GM18873 (cell line): ENCODE data around the gene SMAD2.

Experiments used
- ATAC-seq: cut with Tn5 transposase; IDR thresholded peaks from one replicate; pipeline ENCODE4 v1.9.1; 2021; ENCODE audit warnings: mild to moderate bottlenecking, moderate library complexity, moderate number of reproducible peaks; ENCODE audit not compliant: unreplicated experiment, low FRiP score

The SMAD2 gene

GRCh38 chr18:47932603-47933002 lies 2.1 kb upstream of the SMAD2 start:
- no peak for ATAC-seq

- no peak for ATAC-seq
Observed at GRCh38 chr18:47932190-47932589, 1.7 kb upstream of the SMAD2 start.

GRCh38 chr18:47931718-47932103 lies 1.3 kb upstream of the SMAD2 start:
- ATAC-seq, result no peak

DNA sequence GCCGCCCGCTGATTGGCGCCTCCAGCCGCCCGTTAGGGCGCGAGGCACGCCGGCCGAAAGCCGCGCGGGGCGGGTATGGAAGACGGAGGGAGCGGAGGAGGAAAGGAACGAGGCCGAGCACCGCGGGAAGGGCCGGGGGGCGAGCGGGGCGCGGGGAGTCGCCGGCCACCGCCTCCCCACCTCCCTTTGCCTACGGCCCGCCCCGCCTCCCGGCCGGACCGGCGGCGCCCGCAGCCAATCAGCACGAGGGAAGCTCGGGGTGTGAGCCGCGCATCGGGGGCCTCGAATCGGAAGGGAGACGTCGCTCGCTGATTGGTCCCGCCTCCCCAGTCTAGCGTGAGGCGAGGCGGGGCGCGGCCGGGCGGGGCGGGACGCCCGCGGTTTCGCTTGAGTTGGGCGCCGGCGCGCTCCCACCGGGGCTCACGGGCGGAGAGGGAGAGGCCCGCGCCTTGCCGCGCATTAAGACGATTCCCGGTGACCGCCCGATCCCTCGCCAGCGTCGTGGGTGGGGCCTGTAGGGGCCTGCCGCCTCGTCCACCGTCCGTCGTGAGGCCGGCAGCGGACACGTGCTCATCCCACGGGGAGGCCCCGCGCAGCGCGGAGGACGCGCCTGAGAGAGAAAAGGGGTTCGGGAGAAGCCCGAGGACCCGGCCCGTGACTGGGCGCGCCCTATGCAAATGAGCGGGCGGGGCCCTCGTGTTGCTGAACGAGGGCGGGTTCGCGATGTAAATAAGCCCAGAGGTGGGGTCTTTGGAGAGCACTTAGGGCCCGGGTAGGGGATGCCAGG lies 665 bp upstream of the SMAD2 start:
- ATAC-seq, result peak; percentile 81

DNA sequence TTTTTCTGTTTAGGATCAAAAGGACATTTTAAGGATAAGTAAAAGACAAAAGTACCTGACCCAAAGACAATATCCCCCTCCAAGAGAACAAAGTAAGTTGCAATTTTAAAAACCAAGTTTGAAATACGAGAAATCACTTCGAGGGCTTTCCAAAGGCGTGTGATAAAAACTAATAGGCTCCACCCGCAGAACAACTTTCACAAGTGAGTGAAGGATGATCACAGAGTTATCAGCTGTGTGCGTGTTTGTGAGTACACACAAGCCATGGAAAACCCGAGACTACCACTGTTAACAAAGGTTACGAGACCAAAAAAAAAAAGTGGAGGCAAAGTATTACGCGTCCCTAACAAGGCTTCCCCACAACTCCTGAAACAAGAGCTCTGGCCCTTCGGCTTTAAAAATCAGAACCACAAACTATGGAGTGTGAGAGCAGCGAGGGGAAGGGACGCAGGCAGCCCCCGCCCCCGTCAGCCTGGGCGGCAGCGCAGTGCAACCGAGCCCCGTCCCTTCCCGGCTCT lies 719 bp downstream of the SMAD2 start:
- ATAC-seq, result no peak

DNA sequence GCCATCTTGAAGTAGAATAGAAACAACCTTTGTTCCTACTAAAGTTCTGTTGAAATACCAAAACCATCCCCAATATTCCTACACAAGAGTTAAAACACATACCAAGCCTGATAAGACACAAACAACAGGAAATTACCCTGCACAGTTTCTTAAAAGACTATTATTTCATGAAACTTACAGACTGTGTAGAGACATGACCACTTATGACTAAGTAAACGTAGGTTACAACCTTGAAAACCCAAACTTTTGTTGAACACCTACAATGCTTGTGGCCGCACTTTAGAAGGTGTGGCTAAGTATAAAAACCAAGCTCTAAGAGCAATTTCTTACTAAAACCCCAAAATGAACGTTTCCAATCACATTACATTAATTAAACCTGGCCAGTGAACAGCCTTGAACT lies 2.0 kb downstream of the SMAD2 start:
- no peak for ATAC-seq

- no peak for ATAC-seq
Observed at GRCh38 chr18:47926101-47926850, 4.2 kb downstream of the SMAD2 start.

- ATAC-seq, result no peak
Observed at GRCh38 chr18:47919916-47920315, 10.5 kb downstream of the SMAD2 start.

DNA sequence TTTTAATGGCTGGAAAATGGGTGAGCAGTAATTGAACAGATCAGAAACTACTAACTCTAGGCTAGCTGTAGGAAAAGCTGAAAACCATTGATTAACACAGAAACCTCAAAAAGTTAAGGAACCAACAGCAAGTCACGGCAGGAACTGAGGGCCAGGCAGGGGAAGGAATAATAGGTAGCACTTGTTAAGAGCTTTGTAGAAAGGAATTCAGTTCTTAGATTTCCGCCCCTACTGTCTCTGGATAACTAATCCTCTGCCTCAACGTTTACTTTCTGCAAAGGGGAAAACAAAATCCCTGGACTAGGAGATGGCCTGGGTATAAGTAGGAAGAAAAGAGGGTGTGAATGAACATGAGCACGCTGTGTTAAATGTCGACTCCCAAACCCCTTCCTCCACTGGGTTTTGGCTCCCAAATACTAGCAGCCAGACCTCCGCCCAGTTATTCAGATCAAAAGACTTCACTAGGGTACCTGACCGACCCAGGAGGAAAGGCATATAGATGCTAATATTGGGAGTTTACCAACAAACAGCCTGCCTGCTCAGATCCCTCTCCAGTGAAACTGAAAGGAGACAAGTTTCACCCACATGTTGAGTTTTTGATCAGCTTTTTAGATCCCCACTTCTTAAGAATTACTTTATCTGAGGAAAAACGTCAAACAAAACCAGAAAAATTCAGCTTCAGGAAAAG lies 12.4 kb downstream of the SMAD2 start:
- no peak for ATAC-seq

DNA sequence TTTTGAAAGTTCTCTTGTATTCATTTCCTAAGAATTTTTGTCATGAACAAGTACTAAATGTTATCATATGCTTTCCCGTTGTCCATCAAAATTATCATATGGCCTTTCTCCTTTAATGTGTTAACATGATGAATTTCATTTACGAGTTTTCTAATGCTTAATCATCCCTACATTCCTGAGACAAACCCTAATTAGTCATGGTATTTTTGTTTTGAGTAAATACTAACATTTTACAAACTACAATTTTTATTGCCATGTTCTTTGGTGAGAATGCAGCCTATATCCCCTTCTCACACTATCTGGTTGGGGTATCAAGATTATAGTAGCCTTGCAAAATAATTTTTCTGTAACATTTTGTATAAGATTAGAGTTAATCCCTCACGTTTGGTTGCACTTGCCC lies 14.5 kb downstream of the SMAD2 start:
- ATAC-seq, result no peak

DNA sequence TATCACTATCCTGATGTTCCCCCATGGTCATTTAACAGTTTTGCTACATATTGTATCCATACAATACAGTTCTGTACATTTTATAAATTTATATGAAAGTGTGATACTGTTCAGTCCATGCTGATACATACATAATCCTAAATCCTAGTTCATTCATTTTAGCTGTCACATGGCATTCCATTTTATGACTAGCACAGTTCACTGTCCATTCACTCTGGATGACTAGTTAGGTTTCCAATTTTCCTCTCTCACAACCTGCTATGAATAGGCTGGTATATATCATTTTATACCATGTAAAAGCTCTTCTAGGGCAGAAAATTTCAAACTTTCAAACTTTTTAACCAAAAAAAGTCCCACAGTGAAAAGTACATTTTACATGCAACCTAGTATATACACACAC lies 15.2 kb downstream of the SMAD2 start:
- no peak for ATAC-seq

DNA sequence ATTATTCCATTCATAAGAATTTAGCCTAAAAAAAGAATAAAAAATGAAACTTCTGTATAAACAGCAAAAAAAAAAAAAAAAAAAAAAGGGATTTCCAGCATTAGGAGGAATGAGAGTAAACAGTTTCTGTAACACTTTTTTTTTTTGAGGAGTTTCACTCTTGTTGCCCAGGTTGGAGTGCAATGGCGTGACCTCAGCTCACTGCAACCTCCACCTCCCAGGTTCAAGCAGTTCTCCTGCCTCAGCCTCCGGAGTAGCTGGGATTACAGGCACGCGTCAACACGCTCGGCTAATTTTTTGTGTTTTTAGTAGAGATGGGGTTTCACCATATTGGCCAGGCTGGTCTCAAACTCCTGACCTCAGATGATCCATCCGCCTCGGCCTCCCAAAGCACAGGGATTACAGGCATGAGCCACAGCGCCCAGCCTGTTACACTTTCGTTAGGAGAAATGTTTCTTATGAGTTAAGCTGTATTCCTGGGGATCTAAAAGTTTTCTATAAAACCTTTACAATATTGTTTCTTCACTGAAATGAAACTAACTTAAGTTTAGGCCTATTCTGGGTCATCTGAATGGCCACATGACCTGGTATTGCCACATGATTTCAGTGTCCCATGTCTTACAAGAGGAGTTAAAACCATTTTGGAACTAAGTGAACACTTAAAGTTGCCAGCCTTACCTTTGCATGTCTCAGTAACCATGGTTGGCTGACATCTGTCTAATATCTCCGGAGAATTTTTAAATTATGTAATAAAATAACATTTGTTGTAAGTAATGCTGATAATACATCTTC lies 17.5 kb downstream of the SMAD2 start:
- ATAC-seq, result no peak

- no peak for ATAC-seq
Observed at GRCh38 chr18:47912343-47912742, 18.1 kb downstream of the SMAD2 start.

DNA sequence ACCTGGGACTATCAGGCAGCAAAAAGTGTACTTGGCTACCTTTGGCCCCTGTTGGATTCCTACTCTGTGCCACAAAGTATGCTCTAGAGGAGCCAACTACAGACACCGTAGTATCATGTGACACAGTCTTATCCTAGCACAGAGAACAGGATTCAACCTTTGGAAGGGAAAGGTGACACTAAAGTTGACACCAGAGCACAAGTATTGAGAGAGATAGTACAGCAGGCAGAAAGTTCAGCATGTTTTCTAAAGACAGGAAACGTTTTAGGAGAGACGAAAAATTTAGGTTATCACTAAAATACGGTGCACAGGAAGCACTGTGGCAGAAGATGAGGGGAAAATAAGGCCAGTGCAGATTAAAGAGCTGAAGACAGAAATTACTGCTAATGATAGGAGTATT lies 18.6 kb downstream of the SMAD2 start:
- no peak for ATAC-seq

- no peak for ATAC-seq
Observed at GRCh38 chr18:47909484-47909883, 21.0 kb downstream of the SMAD2 start.

DNA sequence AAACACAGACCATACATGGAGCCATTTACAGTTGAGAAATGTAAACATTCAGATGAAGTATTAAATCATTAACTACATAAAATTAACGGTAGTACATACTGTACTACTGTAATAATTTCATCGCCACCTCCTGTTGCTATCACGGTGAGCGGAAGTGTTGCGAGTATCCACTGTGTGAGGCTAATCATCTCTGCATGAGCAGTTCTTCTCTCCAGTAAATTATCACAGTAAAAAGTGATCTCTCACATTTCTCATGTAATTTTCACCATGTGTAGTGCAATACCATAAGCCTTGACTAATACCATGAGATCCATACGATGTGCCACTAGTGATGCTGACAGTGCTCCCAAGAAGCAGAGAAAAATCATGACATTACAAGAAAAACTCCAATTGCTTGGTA lies 21.9 kb downstream of the SMAD2 start:
- no peak for ATAC-seq

- ATAC-seq, result no peak
Observed at GRCh38 chr18:47906408-47906807, 24.1 kb downstream of the SMAD2 start.

DNA sequence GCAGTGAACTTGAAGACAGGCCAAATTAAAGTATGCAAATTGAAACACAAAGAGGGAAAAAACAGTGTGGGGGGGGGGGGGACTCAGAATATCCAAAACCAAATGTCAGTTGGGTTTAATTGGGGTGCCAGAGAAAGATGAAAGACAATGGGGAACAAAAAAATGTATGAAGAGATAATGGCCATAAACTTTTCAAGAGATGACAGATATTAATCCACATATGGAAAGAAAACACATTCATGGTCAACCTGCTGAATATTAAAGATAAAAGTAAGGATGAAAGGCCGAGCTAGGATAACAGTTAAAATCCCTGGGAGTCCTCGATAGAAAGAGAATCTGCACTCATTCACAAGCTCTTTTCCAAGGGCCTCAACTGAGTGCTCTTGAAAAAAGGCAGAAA lies 26.6 kb downstream of the SMAD2 start:
- ATAC-seq, result no peak

GRCh38 chr18:47901624-47902362 lies 28.7 kb downstream of the SMAD2 start:
- ATAC-seq, result peak; percentile 81
